ENCODE measurements around the gene ZC3HAV1.

GRCh38 chr7:139022286-139022685, 87.2 kb downstream of the ZC3HAV1 start:
- TF ChIP-seq TCF7 (IDR thresholded peaks at IDR 0.05; ENCODE audit: borderline replicate concordance) (no peak), RFX5 (IDR thresholded peaks at IDR 0.05; ENCODE audit: low read depth, low read length) (no peak), BCLAF1 (IDR thresholded peaks at IDR 0.05; ENCODE audit: borderline replicate concordance in 1 of 2, control insufficient read depth in 1 of 2, low read depth in 2 of 2, low read length in 1 of 2) (no peak), FOSL1 (tag; conservative IDR thresholded peaks at IDR 0.05) (no peak), HMG20B (CRISPR knock-in tag; IDR thresholded peaks at IDR 0.05) (no peak), ZNF449 (CRISPR knock-in tag; IDR thresholded peaks at IDR 0.05) (no peak), ZBTB2 (IDR thresholded peaks at IDR 0.05) (no peak), POLR2AphosphoS5 (IDR thresholded peaks at IDR 0.05; ENCODE audit: control insufficient read depth, insufficient read depth, low read depth, low read length) (no peak), U2AF1 (optimal IDR thresholded peaks at IDR 0.05; ENCODE audit: low read depth, low read length) (no peak), POLR2A (conservative IDR thresholded peaks at IDR 0.05) (no peak), TFE3 (CRISPR knock-in tag; IDR thresholded peaks at IDR 0.05) (no peak)
- TF ChIP-seq, protein P1, sequence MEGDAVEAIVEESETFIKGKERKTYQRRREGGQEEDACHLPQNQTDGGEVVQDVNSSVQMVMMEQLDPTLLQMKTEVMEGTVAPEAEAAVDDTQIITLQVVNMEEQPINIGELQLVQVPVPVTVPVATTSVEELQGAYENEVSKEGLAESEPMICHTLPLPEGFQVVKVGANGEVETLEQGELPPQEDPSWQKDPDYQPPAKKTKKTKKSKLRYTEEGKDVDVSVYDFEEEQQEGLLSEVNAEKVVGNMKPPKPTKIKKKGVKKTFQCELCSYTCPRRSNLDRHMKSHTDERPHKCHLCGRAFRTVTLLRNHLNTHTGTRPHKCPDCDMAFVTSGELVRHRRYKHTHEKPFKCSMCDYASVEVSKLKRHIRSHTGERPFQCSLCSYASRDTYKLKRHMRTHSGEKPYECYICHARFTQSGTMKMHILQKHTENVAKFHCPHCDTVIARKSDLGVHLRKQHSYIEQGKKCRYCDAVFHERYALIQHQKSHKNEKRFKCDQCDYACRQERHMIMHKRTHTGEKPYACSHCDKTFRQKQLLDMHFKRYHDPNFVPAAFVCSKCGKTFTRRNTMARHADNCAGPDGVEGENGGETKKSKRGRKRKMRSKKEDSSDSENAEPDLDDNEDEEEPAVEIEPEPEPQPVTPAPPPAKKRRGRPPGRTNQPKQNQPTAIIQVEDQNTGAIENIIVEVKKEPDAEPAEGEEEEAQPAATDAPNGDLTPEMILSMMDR (IDR thresholded peaks at IDR 0.05 in 2 of 3, conservative IDR thresholded peaks at IDR 0.05 in 1 of 3; ENCODE audit: insufficient read depth in 2 of 3, low read depth in 1 of 3, low read length in 3 of 3), result no peak
- TF ChIP-seq, protein P2, sequence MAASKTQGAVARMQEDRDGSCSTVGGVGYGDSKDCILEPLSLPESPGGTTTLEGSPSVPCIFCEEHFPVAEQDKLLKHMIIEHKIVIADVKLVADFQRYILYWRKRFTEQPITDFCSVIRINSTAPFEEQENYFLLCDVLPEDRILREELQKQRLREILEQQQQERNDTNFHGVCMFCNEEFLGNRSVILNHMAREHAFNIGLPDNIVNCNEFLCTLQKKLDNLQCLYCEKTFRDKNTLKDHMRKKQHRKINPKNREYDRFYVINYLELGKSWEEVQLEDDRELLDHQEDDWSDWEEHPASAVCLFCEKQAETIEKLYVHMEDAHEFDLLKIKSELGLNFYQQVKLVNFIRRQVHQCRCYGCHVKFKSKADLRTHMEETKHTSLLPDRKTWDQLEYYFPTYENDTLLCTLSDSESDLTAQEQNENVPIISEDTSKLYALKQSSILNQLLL (CRISPR knock-in tag; IDR thresholded peaks at IDR 0.05; ENCODE audit: borderline replicate concordance), result no peak

All from K562 (cell line).